Smooth muscle cell of the brain vasculature (primary cell): Measurements from ENCODE around the gene DAB2IP.
"Not testable (repeated sequence)": the region's sequence is repeated elsewhere in the genome, so short reads cannot be mapped to it uniquely, and the experiment has no call there.

ENCODE experiments used
- DNase-seq: peaks from one replicate; pipeline ENCODE4 v3.0.0-alpha.2; 2012; ENCODE audit warnings: low read depth, low spot score

The DAB2IP gene

GRCh38 chr9:121651295-121652020 is at the start of gene DAB2IP:
TSS of gene DAB2IP (plus strand) at chr9:121651634. CDS start at chr9:121651776, 142 bp downstream.
- no peak for DNase-seq

- DNase-seq = no peak
Observed at GRCh38 chr9:121603028-121603427, 48.4 kb upstream of the DAB2IP start.

GRCh38 chr9:121604242-121604641 is 47.2 kb upstream of the DAB2IP start:
- DNase-seq = no peak

GRCh38 chr9:121604654-121605053 is 46.8 kb upstream of the DAB2IP start:
- DNase-seq = no peak

- no peak for DNase-seq
Observed at GRCh38 chr9:121607434-121608167, 43.8 kb upstream of the DAB2IP start.

GRCh38 chr9:121608168-121608853 is 43.1 kb upstream of the DAB2IP start:
- no peak for DNase-seq

- DNase-seq = no peak
Observed at GRCh38 chr9:121609822-121610637, 41.4 kb upstream of the DAB2IP start.

- DNase-seq = no peak
Observed at GRCh38 chr9:121610638-121610953, 40.8 kb upstream of the DAB2IP start.

- DNase-seq = no peak
Observed at GRCh38 chr9:121612511-121612998, 38.9 kb upstream of the DAB2IP start.

- no peak for DNase-seq
Observed at GRCh38 chr9:121613009-121613752, 38.3 kb upstream of the DAB2IP start.

GRCh38 chr9:121616123-121616755 is 35.2 kb upstream of the DAB2IP start:
- DNase-seq = no peak

- DNase-seq = no peak
Observed at GRCh38 chr9:121618504-121618903, 32.9 kb upstream of the DAB2IP start.

GRCh38 chr9:121618910-121619309 is 32.5 kb upstream of the DAB2IP start:
- not testable (repeated sequence) for DNase-seq

- DNase-seq = no peak
Observed at GRCh38 chr9:121619545-121620324, 31.7 kb upstream of the DAB2IP start.

- no peak for DNase-seq
Observed at GRCh38 chr9:121620325-121620673, 31.1 kb upstream of the DAB2IP start.

- DNase-seq = no peak
Observed at GRCh38 chr9:121620777-121621449, 30.5 kb upstream of the DAB2IP start.

GRCh38 chr9:121622387-121623203 is 28.8 kb upstream of the DAB2IP start:
- DNase-seq = no peak

- not testable (repeated sequence) for DNase-seq
Observed at GRCh38 chr9:121623430-121623829, 28.0 kb upstream of the DAB2IP start.
